ENCODE results near the gene AQP2. TPM values are rescaled to one million over a fixed set of nuclear protein-coding genes. Genes with fewer than 3 reads are reported as not detected.

AQP2 gene
- total RNA-seq, 3 donors from 2014 or later (not counting 1 experiment from before 2014, with no cell fraction given) = not detected

DNA sequence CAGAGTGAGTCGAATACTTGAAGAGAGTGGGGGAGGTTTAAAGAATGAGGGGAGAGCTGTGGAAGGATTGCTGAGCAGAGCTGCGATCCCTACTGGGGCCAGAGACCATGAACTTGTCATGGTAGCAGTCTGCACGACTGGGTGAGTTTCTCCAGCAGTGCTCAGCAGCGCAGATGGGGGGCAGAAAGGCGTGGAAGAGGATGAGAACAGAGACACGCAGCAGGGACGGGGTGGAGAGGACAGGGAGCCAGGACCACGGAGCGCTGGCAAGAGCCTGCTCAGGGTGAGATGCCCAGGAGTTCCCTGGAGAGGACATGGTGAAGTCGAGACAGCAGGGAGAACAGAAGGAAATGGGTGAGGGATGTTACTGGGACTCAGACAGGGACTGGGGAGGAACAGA lies 20.1 kb downstream of the AQP2 start:
- no peak for ATAC-seq
- Mint-ChIP-seq H3K27ac (no peak overlapping the region), H3K4me3 (no peak overlapping the region), H3K36me3 (no peaks in the 10 kb centered on the region), H3K27me3 (ENCODE audit: low read depth in 2 of 2) (peaks cover 10% of the 10 kb centered on the region in 2 donors), H3K4me1 (peaks cover 0 to 5% of the 10 kb centered on the region in 2 donors), H3K9me3 (no peaks in the 10 kb centered on the region)
- intact Hi-C loops (cut with micrococcal nuclease) = no loop called here
- Histone ChIP-seq H3K27ac (ENCODE audit: low read length) (no peak overlapping the region), H3K27me3 (ENCODE audit: control insufficient read depth, insufficient read depth, low read length) (peaks cover 4% of the 10 kb centered on the region), H3K36me3 (ENCODE audit: control insufficient read depth, insufficient read depth, low read length) (no peaks in the 10 kb centered on the region), H3K9me3 (ENCODE audit: control insufficient read depth, insufficient read depth, low read length) (no peaks in the 10 kb centered on the region), H3K4me3 (ENCODE audit: low read length) (no peak overlapping the region), H3K4me1 (ENCODE audit: control insufficient read depth, insufficient read depth, low read length) (peaks cover 14% of the 10 kb centered on the region)
- WGBS (ENCODE audit: insufficient coverage) = 82% methylated on average over 10 of the region's 10 CpGs
- DNase-seq = no peak
- TF ChIP-seq, protein P1, sequence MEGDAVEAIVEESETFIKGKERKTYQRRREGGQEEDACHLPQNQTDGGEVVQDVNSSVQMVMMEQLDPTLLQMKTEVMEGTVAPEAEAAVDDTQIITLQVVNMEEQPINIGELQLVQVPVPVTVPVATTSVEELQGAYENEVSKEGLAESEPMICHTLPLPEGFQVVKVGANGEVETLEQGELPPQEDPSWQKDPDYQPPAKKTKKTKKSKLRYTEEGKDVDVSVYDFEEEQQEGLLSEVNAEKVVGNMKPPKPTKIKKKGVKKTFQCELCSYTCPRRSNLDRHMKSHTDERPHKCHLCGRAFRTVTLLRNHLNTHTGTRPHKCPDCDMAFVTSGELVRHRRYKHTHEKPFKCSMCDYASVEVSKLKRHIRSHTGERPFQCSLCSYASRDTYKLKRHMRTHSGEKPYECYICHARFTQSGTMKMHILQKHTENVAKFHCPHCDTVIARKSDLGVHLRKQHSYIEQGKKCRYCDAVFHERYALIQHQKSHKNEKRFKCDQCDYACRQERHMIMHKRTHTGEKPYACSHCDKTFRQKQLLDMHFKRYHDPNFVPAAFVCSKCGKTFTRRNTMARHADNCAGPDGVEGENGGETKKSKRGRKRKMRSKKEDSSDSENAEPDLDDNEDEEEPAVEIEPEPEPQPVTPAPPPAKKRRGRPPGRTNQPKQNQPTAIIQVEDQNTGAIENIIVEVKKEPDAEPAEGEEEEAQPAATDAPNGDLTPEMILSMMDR (IDR thresholded peaks at IDR 0.05) = no peak

DNA sequence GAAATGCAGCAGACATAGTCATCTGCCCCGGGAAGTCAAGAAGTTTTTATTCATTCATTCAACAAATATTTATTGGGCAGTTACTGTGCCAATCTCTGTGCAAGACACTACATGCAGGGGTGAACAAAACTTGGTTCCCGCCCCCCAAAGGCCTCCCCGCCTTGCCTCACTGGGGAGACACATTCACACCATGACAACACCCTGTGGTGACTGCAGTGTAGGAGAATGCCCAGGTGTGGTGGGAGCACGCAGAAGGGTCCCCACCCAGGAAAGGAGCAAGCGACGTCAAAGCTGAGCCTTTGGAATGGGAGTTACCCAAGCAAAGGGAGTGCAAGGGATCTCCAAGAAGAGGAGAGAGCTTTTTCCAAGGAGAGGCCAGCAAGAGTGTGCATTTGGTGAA lies 20.6 kb downstream of the AQP2 start:
- Histone ChIP-seq H3K9me3 (ENCODE audit: control insufficient read depth, insufficient read depth, low read length) (no peaks in the 10 kb centered on the region), H3K27ac (ENCODE audit: low read length) (no peak overlapping the region), H3K4me1 (ENCODE audit: control insufficient read depth, insufficient read depth, low read length) (peaks cover 14% of the 10 kb centered on the region), H3K4me3 (ENCODE audit: low read length) (no peak overlapping the region), H3K36me3 (ENCODE audit: control insufficient read depth, insufficient read depth, low read length) (no peaks in the 10 kb centered on the region), H3K27me3 (ENCODE audit: control insufficient read depth, insufficient read depth, low read length) (peaks cover 4% of the 10 kb centered on the region)
- ATAC-seq = no peak
- Mint-ChIP-seq H3K4me3 (no peak overlapping the region), H3K27ac (no peak overlapping the region), H3K9me3 (no peaks in the 10 kb centered on the region), H3K27me3 (ENCODE audit: low read depth in 2 of 2) (peaks cover 5 to 7% of the 10 kb centered on the region in 2 donors), H3K36me3 (no peaks in the 10 kb centered on the region), H3K4me1 (peaks cover 0 to 5% of the 10 kb centered on the region in 2 donors)
- 91% methylated on average over 5 of the region's 6 CpGs for WGBS (ENCODE audit: insufficient coverage)
- intact Hi-C loops (cut with micrococcal nuclease) = no loop called here
- TF ChIP-seq, protein P1 (IDR thresholded peaks at IDR 0.05) = no peak
- no peak for DNase-seq

DNA sequence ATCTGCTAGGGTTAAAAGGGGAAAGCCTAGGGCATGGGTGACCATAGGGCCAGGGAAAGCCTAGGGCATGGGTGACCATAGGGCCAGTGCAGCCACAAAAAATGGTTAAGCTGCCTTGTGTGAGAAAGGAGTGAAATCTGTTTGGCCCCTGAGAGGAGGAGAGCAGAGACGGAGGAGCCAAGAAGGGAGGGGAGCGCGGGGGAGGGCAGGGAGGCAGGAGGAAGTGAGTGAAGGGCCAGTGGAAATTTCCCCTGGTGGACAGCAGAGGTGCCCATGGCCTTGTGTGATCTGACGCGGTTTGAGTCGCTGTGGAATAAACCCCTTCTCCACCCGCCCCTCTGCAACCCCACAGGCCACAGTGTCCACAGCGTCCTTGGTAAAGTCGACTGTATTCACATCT lies 21.6 kb downstream of the AQP2 start:
- no peak overlapping the region for H3K4me3 ChIP-seq (ENCODE audit: low read length)
- H3K36me3 Mint-ChIP-seq = no peaks in the 10 kb centered on the region
- H3K27ac Mint-ChIP-seq = no peak overlapping the region
- WGBS (ENCODE audit: insufficient coverage) = 89% methylated on average over 8 of the region's 9 CpGs
- H3K4me1 ChIP-seq (ENCODE audit: control insufficient read depth, insufficient read depth, low read length) = peaks cover 9% of the 10 kb centered on the region
- no peak for DNase-seq
- peaks cover 4% of the 10 kb centered on the region for H3K27me3 ChIP-seq (ENCODE audit: control insufficient read depth, insufficient read depth, low read length)
- no peak for ATAC-seq
- H3K9me3 Mint-ChIP-seq = no peaks in the 10 kb centered on the region
- H3K4me3 Mint-ChIP-seq = no peak overlapping the region
- H3K27me3 Mint-ChIP-seq (ENCODE audit: low read depth in 2 of 2) = peaks cover 0 to under 1% of the 10 kb centered on the region in 2 donors
- intact Hi-C loops (cut with micrococcal nuclease) = no loop called here
- TF ChIP-seq, protein P1 (IDR thresholded peaks at IDR 0.05) = no peak
- H3K36me3 ChIP-seq (ENCODE audit: control insufficient read depth, insufficient read depth, low read length) = no peaks in the 10 kb centered on the region
- H3K4me1 Mint-ChIP-seq = peaks cover 0 to 2% of the 10 kb centered on the region in 2 donors
- H3K27ac ChIP-seq (ENCODE audit: low read length) = no peak overlapping the region
- no peaks in the 10 kb centered on the region for H3K9me3 ChIP-seq (ENCODE audit: control insufficient read depth, insufficient read depth, low read length)

DNA sequence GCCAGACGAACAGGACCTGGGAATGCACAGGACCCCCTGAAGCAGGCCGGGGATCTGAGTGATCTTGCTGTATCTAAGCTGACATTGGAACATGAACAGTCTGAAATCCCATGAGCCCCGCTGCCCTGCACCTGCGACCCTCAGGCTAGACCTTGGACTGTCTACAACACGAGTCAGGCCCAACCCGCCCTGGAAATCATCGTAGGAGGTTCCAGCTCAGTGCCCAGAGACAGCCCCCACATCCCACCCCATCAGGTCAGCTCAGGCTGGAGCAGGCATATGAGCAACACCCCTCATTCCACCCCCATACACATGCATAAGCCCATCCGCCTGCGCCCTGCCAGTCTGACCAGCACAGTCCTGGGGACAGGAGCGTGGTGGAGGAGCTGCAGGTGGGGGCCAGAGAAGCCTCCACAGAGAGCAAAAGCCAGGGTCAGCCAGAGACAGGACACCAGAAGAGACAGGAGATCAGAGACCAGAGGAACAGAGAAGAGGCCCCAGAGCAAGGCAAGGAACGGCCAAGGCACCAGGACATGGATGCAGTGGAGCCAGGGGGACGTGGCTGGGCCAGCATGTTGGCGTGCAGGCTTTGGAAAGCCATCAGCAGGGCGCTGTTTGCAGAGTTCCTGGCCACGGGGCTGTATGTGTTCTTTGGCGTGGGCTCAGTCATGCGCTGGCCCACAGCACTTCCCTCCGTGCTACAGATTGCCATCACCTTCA lies 22.3 kb downstream of the AQP2 start, which contains the start of gene AQP6:
Gene AQP6 (plus strand): TSS at position 307 of the 720 bp plus-strand sequence. CDS start 227 bp downstream, at position 534.
- TF ChIP-seq, protein P1 (IDR thresholded peaks at IDR 0.05) = no peak
- intact Hi-C loops (cut with micrococcal nuclease) = no loop called here
- no peaks in the 10 kb centered on the region for H3K4me1 Mint-ChIP-seq
- H3K27me3 Mint-ChIP-seq (ENCODE audit: low read depth in 2 of 2) = no peaks in the 10 kb centered on the region
- no peaks in the 10 kb centered on the region for H3K9me3 Mint-ChIP-seq
- H3K27ac ChIP-seq (ENCODE audit: low read length) = no peak within 1 kb of the TSS
- WGBS (ENCODE audit: insufficient coverage) = 84% methylated on average over 18 of the region's 18 CpGs
- H3K9me3 ChIP-seq (ENCODE audit: control insufficient read depth, insufficient read depth, low read length) = no peaks in the 10 kb centered on the region
- no peak within 1 kb of the TSS for H3K4me3 ChIP-seq (ENCODE audit: low read length)
- H3K27ac Mint-ChIP-seq = no peak within 1 kb of the TSS
- H3K4me1 ChIP-seq (ENCODE audit: control insufficient read depth, insufficient read depth, low read length) = peaks cover 2% of the 10 kb centered on the region
- ATAC-seq (no peak), DNase-seq (no peak)
- no peak within 1 kb of the TSS for H3K4me3 Mint-ChIP-seq
- no peaks in the 10 kb centered on the region for H3K36me3 Mint-ChIP-seq
- peaks cover 3% of the 10 kb centered on the region for H3K27me3 ChIP-seq (ENCODE audit: control insufficient read depth, insufficient read depth, low read length)
- no peaks in the 10 kb centered on the region for H3K36me3 ChIP-seq (ENCODE audit: control insufficient read depth, insufficient read depth, low read length)
